ENCODE data around the gene PTPN2. TPM values are rescaled to one million over a fixed set of nuclear protein-coding genes. Genes with fewer than 3 reads are reported as not detected.

PTPN2 gene
- 68.8 and 72.5 TPM in 2 replicates for total RNA-seq

DNA sequence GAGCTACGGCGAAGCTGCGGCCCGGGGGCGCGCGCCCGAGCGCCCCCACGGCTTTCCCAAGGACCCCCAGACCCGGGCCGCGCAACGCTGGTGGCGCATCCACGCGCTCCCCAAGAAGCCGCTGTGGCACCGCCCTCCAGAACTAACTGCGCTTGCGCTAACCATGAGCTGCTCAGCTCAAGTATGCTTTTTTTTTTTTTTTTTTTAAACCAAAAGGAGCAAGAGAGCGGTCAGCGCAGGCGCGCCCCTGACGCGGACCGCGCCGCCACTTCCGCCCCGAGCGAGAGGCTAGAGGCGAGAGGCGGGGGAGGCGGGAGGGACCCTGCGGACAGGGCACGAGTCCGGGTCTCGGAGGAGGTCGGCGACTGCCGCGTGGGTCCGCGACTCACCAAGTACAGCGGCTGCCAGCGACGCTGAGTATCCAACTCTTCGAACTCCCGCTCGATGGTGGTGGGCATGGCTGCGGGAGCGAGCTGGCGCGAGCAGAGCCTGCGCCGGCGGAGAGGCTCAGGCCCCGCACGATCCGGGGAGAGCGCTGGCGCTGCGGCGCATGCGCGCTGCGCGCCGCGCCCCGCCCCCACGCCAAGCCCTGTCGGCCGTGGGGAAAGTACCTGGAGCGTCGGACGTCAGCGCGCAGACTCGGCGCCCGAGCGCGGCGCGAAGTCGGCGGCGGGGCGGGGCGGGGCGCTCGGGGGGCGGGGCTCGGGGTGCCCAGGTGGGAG lies at the start of gene PTPN2:
Gene PTPN2 (minus strand): TSS at position 554 of the 722 bp plus-strand sequence. CDS start 96 bp downstream, at position 458.
- peak within 1 kb of the TSS; percentile 90 for H3K4me3 Mint-ChIP-seq
- H3K4me1 Mint-ChIP-seq: peaks cover 57% of the 10 kb centered on the region
- DNase-seq: peak; percentile 97
- H3K27ac Mint-ChIP-seq: peak within 1 kb of the TSS; percentile 94
- peaks cover 18% of the 10 kb centered on the region for H3K36me3 Mint-ChIP-seq (ENCODE audit: low read depth)
- no peaks in the 10 kb centered on the region for H3K9me3 Mint-ChIP-seq
- no peaks in the 10 kb centered on the region for H3K27me3 Mint-ChIP-seq
- intact Hi-C loops (cut with micrococcal nuclease): loop anchor here (1.0 kb wide), 4 partner anchors 45 to 507 kb away; partner anchors contain the start of genes AFG3L2 and CEP192

DNA sequence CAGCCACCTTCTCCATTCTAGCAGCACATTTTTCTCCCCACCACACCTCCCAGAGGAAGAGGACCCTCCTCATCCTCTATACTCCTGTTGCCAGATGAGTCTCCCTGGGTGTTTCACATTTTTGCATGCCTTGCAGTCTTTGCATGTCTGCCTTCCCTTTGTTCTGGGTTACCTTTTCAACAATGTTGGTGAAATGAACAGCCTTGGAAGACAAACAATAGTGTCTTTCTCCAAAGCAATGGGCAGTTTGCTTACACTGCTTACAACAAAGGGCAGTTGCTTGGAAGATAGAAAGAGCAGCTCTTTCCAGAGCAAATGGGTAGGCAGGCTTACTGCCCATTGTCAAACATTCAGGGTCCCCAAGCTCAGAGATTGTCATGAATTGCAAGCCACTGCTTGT lies 49.3 kb upstream of the PTPN2 start:
- H3K27me3 Mint-ChIP-seq: peaks cover 24% of the 10 kb centered on the region
- DNase-seq: no peak
- peaks cover 3% of the 10 kb centered on the region for H3K4me1 Mint-ChIP-seq
- intact Hi-C loops (cut with micrococcal nuclease): loop anchor here (5.0 kb wide), 2 partner anchors 41 to 541 kb away; no protein-coding TSS in a partner anchor
- H3K36me3 Mint-ChIP-seq (ENCODE audit: low read depth): no peaks in the 10 kb centered on the region
- no peak overlapping the region for H3K4me3 Mint-ChIP-seq
- H3K27ac Mint-ChIP-seq: no peak overlapping the region
- H3K9me3 Mint-ChIP-seq: no peaks in the 10 kb centered on the region

DNA sequence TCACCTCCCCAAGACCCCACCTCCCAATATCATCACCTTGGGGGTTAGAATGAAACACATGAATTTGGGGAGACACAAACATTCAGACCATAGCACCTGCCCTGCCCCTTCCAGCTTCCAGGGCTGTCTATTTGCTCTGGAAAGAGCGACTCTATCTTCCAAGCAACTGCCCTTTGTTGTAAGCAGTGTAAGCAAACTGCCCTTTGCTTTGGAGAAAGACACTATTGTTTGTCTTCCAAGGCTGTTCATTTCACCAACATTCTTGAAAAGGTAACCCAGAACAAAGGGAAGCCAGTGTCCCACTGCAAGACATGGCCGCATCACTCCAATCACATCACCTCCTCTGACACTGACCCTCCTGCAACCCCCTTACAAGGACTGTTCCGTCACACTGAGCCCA lies 46.9 kb upstream of the PTPN2 start:
- DNase-seq: no peak
- Mint-ChIP-seq H3K9me3 (no peaks in the 10 kb centered on the region), H3K27me3 (peaks cover 13% of the 10 kb centered on the region), H3K36me3 (ENCODE audit: low read depth) (no peaks in the 10 kb centered on the region), H3K4me1 (peaks cover 3% of the 10 kb centered on the region), H3K4me3 (no peak overlapping the region), H3K27ac (no peak overlapping the region)
- intact Hi-C loops (cut with micrococcal nuclease): loop anchor here (5.0 kb wide), 2 partner anchors 39 to 539 kb away; no protein-coding TSS in a partner anchor

DNA sequence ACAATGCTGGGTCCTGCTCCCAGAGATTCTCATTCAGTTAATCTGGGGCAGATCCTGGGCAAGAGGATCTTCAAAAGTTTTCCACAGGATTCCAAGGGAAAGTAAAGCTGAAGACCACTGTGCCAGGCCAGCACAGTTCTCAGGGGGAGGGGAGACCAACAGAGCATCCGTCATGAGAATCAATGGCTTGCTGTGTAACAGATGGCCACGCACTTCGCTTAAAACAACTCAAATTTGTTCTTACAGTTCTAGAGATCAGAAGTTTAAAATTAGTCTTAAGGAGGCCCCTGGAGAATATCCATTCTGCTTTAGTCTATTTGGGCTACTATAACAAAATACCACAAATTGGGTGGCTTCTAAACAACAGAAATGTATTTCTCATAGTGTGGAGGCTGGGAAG lies 46.3 kb upstream of the PTPN2 start:
- no peak overlapping the region for H3K27ac Mint-ChIP-seq
- H3K27me3 Mint-ChIP-seq: peaks cover 9% of the 10 kb centered on the region
- H3K4me1 Mint-ChIP-seq: peaks cover 3% of the 10 kb centered on the region
- no peak overlapping the region for H3K4me3 Mint-ChIP-seq
- H3K9me3 Mint-ChIP-seq: no peaks in the 10 kb centered on the region
- H3K36me3 Mint-ChIP-seq (ENCODE audit: low read depth): no peaks in the 10 kb centered on the region
- DNase-seq: no peak
- intact Hi-C loops (cut with micrococcal nuclease): loop anchor here (5.0 kb wide), 2 partner anchors 38 to 538 kb away; no protein-coding TSS in a partner anchor

DNA sequence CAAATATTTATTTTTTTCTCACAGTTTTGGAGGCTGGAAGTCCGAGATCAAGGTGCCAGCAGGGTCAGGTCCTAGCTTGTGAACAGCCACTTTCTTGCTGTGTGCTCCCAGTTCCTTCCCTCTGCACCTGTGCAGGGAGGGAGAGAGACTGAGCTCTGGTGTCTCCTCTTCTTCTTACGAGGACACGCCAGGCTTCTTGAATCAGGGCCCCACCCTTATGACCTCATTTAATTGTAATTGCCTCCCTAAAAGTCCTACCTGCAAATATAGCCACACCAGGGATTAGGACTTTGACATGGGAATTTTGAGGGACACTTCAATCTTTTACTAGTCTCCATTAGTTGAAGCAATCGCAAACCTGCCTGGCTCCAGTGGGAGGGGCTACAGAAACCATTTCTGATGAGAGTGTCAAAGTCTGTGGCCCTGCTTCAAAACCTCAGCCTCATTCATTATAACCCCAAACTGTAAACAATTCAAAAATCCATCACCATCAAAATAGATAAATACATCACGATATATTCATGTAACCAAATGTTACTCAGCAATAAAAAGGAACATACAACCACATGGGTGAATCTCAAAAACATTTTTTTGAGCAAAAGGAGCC lies 45.5 kb upstream of the PTPN2 start:
- no peaks in the 10 kb centered on the region for H3K36me3 Mint-ChIP-seq (ENCODE audit: low read depth)
- H3K4me3 Mint-ChIP-seq: no peak overlapping the region

DNA sequence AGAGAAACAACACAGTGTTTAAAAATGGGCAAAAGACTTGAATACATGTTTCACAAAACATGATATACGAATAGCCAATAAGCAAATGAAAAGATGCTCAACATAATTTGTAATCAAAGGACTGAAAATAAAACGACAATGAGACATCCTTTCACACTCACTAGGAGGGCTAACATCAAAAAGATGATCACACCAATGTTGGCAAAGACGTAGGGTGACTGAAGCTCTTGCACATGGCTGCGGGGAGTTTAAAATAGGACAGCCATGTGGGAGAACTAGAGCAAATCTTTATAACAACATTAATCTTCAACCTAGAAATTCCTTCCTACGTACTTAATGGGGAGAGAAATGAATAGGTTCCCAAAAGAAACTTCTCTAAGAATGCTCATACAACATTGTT lies 44.6 kb upstream of the PTPN2 start:
- Mint-ChIP-seq H3K36me3 (ENCODE audit: low read depth) (no peaks in the 10 kb centered on the region), H3K4me3 (no peak overlapping the region), H3K4me1 (no peaks in the 10 kb centered on the region), H3K9me3 (no peaks in the 10 kb centered on the region), H3K27me3 (peaks cover 8% of the 10 kb centered on the region), H3K27ac (no peak overlapping the region)
- no peak for DNase-seq
- intact Hi-C loops (cut with micrococcal nuclease): no loop called here

More for the DNA sequence above, 45.5 kb upstream of the PTPN2 start:
- Mint-ChIP-seq H3K27ac (no peak overlapping the region), H3K4me1 (peaks cover 1% of the 10 kb centered on the region), H3K9me3 (no peaks in the 10 kb centered on the region), H3K27me3 (peaks cover 7% of the 10 kb centered on the region)
- no peak for DNase-seq
- intact Hi-C loops (cut with micrococcal nuclease): loop anchor here (5.0 kb wide), 2 partner anchors 37 to 537 kb away; no protein-coding TSS in a partner anchor

DNA sequence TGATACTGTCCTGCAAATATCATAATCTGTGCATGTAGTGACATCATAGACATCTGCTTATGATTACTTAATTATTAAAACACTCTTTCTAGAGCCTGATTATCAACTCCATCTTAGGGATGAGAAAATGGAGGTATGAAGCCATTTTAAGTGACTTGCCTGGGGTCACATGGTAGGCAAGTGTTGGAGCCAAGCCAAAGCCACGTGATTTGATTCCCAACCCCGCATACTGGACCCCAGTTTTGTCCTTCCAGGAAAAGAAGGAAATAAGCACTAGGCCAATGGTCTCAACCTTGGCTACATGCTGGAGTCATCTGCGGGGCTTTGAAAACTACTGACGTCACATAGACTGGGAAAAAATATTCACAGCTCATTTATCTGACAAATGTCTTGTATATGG lies 44.2 kb upstream of the PTPN2 start:
- Mint-ChIP-seq H3K27ac (no peak overlapping the region), H3K9me3 (no peaks in the 10 kb centered on the region), H3K36me3 (ENCODE audit: low read depth) (no peaks in the 10 kb centered on the region), H3K4me1 (no peaks in the 10 kb centered on the region), H3K4me3 (no peak overlapping the region), H3K27me3 (peaks cover 8% of the 10 kb centered on the region)
- DNase-seq: no peak
- intact Hi-C loops (cut with micrococcal nuclease): no loop called here

DNA sequence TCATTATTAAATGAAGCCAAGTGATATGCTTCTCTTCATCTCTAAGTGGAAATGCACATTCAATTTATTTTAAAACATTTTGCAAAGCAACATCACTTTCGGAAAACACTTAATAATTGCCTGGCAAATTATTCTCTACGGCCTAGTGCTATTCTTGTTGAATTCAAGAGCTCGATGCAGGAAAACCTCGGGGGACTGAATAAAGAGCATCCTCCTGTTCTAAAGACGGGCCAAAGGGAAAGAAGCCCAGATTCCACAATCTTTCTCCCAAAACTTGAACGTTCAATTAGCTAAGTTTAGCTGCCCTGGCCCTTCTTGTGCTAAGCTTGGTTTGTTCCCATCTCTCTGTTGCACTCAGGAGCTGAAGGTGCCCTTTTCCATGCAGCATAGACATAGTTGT lies 40.6 kb upstream of the PTPN2 start:
- H3K36me3 Mint-ChIP-seq (ENCODE audit: low read depth): no peaks in the 10 kb centered on the region
- peaks cover 8% of the 10 kb centered on the region for H3K27me3 Mint-ChIP-seq
- H3K4me1 Mint-ChIP-seq: peaks cover 8% of the 10 kb centered on the region
- H3K9me3 Mint-ChIP-seq: no peaks in the 10 kb centered on the region
- no peak overlapping the region for H3K27ac Mint-ChIP-seq
- no peak for DNase-seq
- H3K4me3 Mint-ChIP-seq: no peak overlapping the region
- intact Hi-C loops (cut with micrococcal nuclease): no loop called here

DNA sequence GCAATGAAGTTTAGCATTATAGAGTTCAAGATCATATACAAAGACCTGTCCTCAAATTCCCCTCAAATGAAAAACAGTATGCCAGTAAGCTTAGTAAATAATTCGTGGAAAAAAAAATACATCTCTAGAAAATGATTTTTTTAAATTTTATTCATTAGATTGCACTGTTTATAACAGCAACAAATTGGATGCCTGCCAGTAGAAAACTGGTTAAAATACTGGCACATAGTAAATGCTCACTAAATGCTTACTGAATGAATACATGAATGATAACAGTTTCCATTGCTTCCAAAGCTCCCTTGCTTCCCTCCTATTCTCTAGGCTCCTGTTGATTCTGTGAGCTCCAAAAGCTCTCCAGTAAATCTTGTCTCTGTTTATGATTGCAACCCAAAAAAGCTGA lies 38.2 kb upstream of the PTPN2 start:
- peaks cover 8% of the 10 kb centered on the region for H3K4me1 Mint-ChIP-seq
- no peak for DNase-seq
- peaks cover 10% of the 10 kb centered on the region for H3K27me3 Mint-ChIP-seq
- no peaks in the 10 kb centered on the region for H3K9me3 Mint-ChIP-seq
- H3K4me3 Mint-ChIP-seq: no peak overlapping the region
- H3K27ac Mint-ChIP-seq: no peak overlapping the region
- H3K36me3 Mint-ChIP-seq (ENCODE audit: low read depth): no peaks in the 10 kb centered on the region
- intact Hi-C loops (cut with micrococcal nuclease): no loop called here

DNA sequence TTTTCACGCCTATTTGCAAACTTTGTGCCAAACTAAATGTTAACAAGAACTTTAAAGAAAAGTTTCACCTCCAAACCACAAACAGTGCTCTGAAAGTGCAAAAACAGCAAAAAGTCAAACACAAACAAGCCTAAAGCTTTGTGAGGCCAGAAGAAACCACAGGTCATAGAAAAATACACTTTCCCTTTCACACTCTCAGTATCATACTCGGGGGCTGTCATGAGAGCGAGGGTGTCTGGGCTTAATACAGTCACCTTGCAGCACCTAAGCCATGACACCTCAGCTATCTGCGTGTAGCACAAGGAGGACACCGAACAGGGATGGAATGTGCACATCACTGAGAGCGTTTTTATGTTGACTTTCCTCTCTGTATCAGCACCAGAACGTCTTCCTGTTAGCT lies 37.1 kb upstream of the PTPN2 start:
- Mint-ChIP-seq H3K27me3 (peaks cover 10% of the 10 kb centered on the region), H3K4me1 (peaks cover 8% of the 10 kb centered on the region), H3K4me3 (peak overlapping the region; percentile 32), H3K36me3 (ENCODE audit: low read depth) (no peaks in the 10 kb centered on the region), H3K27ac (peak overlapping the region; percentile 25), H3K9me3 (no peaks in the 10 kb centered on the region)
- intact Hi-C loops (cut with micrococcal nuclease): no loop called here
- peak; percentile 72 for DNase-seq

DNA sequence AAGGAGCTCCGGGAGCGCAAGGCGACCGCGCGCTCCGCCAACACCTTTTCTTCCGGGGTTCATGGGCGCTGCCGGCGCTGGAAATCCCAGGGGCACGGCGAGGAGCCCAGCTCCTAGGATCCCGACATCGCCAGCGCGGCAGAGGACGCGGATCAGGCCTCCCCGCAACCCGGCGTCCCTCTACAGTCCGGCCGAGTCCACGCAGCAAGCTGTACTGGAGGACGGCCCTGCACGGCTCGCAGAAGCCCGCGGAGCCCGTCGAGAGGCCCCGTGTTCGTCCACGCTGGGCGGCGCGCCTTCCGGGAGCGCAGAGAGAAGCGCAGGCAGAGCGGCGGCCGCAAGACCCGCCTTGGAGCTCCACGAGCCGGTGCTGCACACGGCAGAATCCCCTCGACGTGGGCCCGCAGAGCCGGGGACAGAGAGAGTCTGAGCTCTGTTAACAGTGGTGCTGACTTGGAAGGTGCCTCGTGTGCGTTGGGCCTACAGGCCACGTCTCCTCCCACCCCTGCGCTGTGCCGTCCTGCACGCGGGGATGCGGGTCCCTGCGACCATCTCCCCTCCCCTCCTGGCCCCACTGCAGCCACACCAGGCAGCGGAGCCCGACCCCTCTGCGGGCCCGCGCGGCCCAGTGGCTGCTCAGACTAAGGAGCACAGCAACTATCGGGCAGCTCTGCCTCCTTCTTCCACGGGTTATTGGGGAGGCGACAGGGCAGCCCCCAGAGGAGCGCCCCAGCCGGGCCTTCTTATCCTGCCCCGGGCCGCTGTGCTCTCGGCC lies 28.1 kb upstream of the PTPN2 start:
- no peak overlapping the region for H3K4me3 Mint-ChIP-seq
- no peaks in the 10 kb centered on the region for H3K9me3 Mint-ChIP-seq
- H3K36me3 Mint-ChIP-seq (ENCODE audit: low read depth): peaks cover 2% of the 10 kb centered on the region
- H3K4me1 Mint-ChIP-seq: peaks cover 6% of the 10 kb centered on the region
- H3K27ac Mint-ChIP-seq: no peak overlapping the region
- peaks cover 18% of the 10 kb centered on the region for H3K27me3 Mint-ChIP-seq
- intact Hi-C loops (cut with micrococcal nuclease): no loop called here
- DNase-seq: no peak

DNA sequence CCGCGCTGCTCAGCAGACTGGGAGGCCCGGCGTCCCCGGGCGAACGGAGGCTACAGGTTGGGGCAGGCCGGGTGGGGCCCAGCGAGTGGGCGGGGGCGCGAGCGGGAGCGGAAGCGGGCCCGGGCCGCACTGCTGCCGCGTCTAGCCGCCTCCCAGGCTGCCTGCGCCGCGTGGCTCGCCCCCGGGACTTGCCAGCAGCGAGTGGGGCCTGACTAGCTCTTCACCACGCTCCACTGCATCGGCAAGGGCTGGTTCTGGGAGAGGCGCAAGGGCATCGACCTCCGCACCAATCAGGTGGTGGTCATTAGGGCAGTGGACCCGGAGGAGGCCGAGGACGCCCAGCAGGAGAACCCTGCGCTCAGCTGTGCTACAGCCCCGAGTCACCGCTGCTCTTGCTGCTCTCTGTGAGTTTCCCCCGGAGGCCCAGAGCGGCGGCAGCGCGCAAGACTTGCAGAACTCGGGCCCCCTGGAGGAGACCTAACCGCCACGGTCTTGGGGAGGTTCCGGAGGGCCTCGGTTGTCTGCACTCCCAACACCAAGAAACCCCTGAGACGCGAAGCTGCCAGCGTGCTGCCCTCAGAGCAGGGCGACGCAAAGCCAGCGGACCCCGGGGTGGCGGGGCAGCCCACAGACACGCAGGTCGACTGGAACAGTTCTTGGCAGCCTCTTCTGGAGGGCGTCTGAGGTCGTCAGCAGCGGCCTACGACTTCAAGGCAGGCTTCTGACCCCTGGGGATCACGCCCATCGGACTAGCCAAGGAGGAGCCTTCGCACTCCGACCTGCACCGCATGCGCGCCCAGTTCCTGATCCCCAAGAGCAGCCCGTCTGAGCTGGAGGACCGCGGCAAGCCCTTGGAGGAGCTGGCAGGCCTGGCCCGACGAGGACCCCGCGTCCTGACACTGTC lies 27.2 kb upstream of the PTPN2 start:
- Mint-ChIP-seq H3K4me3 (peak overlapping the region; percentile 63), H3K36me3 (ENCODE audit: low read depth) (peaks cover 2% of the 10 kb centered on the region), H3K4me1 (peaks cover 6% of the 10 kb centered on the region), H3K9me3 (no peaks in the 10 kb centered on the region), H3K27ac (no peak overlapping the region), H3K27me3 (peaks cover 20% of the 10 kb centered on the region)
- peak; percentile 86 for DNase-seq
- intact Hi-C loops (cut with micrococcal nuclease): no loop called here

DNA sequence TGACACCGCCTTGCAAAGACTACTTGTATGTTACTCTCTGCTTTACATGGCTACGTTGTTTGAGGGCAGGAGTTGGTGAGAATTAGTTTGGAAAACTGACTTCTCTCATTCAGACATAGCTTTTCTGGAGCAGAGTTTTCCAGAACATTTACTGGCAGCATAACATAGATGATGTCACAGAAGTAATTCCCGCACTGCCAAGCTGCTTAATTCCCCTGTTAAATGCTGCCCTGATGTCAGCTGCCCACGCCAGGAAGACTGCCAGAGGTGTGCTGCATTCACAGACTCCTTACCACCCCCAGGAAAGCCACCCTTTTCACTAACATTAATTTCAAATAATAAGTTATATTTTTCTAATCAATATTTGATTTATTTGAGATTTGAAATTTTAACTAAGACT lies 24.7 kb upstream of the PTPN2 start:
- no peak for DNase-seq
- Mint-ChIP-seq H3K9me3 (no peaks in the 10 kb centered on the region), H3K4me3 (no peak overlapping the region), H3K36me3 (ENCODE audit: low read depth) (peaks cover 2% of the 10 kb centered on the region), H3K4me1 (peaks cover 13% of the 10 kb centered on the region), H3K27me3 (peaks cover 17% of the 10 kb centered on the region), H3K27ac (no peak overlapping the region)
- intact Hi-C loops (cut with micrococcal nuclease): no loop called here
